HG03025 (cell line): Measurements from ENCODE around the gene WWOX.

Experiments used
- ATAC-seq: cut with Tn5 transposase; IDR thresholded peaks from one replicate; pipeline ENCODE4 v1.9.1; 2021; ENCODE audit warnings: mild to moderate bottlenecking, moderate library complexity; ENCODE audit not compliant: unreplicated experiment, low FRiP score

WWOX gene

GRCh38 chr16:78794581-78795250 is 695.3 kb downstream of the WWOX start:
- ATAC-seq: no peak

- ATAC-seq: no peak
Measured at GRCh38 chr16:78795433-78795832, 696.0 kb downstream of the WWOX start.

GRCh38 chr16:78796221-78796866 is 696.9 kb downstream of the WWOX start:
- ATAC-seq: no peak

- ATAC-seq: no peak
Measured at GRCh38 chr16:78799429-78799828, 700.0 kb downstream of the WWOX start.

GRCh38 chr16:78800523-78800922 is 701.1 kb downstream of the WWOX start:
- ATAC-seq: no peak

GRCh38 chr16:78804058-78804735 is 704.7 kb downstream of the WWOX start:
- ATAC-seq: no peak

GRCh38 chr16:78805556-78805955 is 706.1 kb downstream of the WWOX start:
- ATAC-seq: no peak

- no peak for ATAC-seq
Measured at GRCh38 chr16:78811247-78811646, 711.8 kb downstream of the WWOX start.

GRCh38 chr16:78812582-78812981 is 713.1 kb downstream of the WWOX start:
- ATAC-seq: no peak

- no peak for ATAC-seq
Measured at GRCh38 chr16:78813661-78814311, 714.3 kb downstream of the WWOX start.

- no peak for ATAC-seq
Measured at GRCh38 chr16:78815713-78816112, 716.3 kb downstream of the WWOX start.

GRCh38 chr16:78816499-78817195 is 717.2 kb downstream of the WWOX start:
- ATAC-seq: no peak

GRCh38 chr16:78817200-78817739 is 717.8 kb downstream of the WWOX start:
- ATAC-seq: no peak

- ATAC-seq: no peak
Measured at GRCh38 chr16:78821335-78821734, 721.9 kb downstream of the WWOX start.

- ATAC-seq: no peak
Measured at GRCh38 chr16:78822509-78822908, 723.1 kb downstream of the WWOX start.

GRCh38 chr16:78823027-78823426 is 723.6 kb downstream of the WWOX start:
- no peak for ATAC-seq

GRCh38 chr16:78829280-78829679 is 729.8 kb downstream of the WWOX start:
- no peak for ATAC-seq

GRCh38 chr16:78830599-78830998 is 731.1 kb downstream of the WWOX start:
- ATAC-seq: no peak

GRCh38 chr16:78832100-78832499 is 732.6 kb downstream of the WWOX start:
- no peak for ATAC-seq

GRCh38 chr16:78836802-78837491 is 737.5 kb downstream of the WWOX start:
- no peak for ATAC-seq
